ENCODE results near the gene DZIP1L.
"Not testable (repeated sequence)": the region's sequence is repeated elsewhere in the genome, so short reads cannot be mapped to it uniquely, and the experiment has no call there.

Gene DZIP1L

DNA sequence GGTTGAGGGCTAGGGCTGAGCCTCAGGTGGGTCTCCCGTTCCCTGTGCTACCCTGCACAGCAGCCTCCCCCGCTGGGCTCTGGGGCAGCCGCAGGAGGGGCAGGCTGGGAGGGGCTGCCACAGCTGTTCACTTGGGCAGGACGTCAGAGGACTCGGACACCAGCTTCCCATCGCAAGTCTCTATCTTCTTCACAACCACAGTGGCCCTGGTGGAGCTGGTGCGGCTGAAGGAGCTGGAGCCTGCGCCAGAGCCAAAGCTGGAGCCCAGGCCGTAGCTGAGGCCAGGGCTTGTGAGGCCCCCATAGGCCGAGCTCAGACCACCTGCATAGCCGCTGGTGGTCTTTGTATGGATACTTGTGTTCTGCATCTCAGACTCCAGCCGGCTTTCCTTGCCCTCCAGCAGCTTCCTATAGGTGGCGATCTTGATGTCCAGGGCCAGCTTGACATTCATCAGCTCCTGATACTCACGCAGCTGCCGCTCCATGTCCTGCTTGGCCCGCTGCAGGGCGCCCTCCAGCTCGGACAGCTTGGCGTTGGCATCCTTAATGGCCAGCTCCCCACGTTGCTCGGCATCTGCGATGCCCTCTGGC, 14.0 kb downstream of the DZIP1L start:
- TF ChIP-seq, protein P1, sequence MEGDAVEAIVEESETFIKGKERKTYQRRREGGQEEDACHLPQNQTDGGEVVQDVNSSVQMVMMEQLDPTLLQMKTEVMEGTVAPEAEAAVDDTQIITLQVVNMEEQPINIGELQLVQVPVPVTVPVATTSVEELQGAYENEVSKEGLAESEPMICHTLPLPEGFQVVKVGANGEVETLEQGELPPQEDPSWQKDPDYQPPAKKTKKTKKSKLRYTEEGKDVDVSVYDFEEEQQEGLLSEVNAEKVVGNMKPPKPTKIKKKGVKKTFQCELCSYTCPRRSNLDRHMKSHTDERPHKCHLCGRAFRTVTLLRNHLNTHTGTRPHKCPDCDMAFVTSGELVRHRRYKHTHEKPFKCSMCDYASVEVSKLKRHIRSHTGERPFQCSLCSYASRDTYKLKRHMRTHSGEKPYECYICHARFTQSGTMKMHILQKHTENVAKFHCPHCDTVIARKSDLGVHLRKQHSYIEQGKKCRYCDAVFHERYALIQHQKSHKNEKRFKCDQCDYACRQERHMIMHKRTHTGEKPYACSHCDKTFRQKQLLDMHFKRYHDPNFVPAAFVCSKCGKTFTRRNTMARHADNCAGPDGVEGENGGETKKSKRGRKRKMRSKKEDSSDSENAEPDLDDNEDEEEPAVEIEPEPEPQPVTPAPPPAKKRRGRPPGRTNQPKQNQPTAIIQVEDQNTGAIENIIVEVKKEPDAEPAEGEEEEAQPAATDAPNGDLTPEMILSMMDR (IDR thresholded peaks at IDR 0.05; ENCODE audit: low read depth, low read length) = peak; percentile 41
- DNase-seq; H3K27me3 ChIP-seq; H3K36me3 ChIP-seq; H3K9me3 ChIP-seq; H3K4me3 ChIP-seq (ENCODE audit: low read depth, low read length); H3K4me1 ChIP-seq: not testable (repeated sequence)

DNA sequence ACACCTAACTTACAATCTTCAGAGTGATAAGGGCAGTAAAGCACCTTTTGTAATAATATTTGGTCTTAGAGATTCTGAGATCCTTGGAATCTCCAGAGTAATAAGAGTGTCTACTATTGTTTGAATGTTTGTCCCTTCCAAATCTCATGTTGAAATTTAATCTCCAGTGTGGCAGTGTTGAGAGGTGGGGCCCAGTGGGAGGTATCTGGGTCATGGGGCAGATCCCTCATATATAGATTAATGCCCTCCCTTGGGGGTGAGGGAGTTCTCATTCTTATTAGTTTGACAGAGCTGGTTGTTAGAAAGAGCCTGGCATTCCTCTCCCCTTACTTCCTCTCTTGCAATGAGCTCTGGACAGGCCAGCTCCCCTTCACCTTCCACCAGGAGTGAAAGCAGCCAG, 16.0 kb downstream of the DZIP1L start:
- Histone ChIP-seq H3K4me1 (no peaks in the 10 kb centered on the region), H3K4me3 (ENCODE audit: low read depth, low read length) (no peak overlapping the region), H3K36me3 (no peaks in the 10 kb centered on the region), H3K27me3 (no peaks in the 10 kb centered on the region), H3K9me3 (no peaks in the 10 kb centered on the region)
- TF ChIP-seq, protein P1 (IDR thresholded peaks at IDR 0.05; ENCODE audit: low read depth, low read length) = no peak
- no peak for DNase-seq

DNA sequence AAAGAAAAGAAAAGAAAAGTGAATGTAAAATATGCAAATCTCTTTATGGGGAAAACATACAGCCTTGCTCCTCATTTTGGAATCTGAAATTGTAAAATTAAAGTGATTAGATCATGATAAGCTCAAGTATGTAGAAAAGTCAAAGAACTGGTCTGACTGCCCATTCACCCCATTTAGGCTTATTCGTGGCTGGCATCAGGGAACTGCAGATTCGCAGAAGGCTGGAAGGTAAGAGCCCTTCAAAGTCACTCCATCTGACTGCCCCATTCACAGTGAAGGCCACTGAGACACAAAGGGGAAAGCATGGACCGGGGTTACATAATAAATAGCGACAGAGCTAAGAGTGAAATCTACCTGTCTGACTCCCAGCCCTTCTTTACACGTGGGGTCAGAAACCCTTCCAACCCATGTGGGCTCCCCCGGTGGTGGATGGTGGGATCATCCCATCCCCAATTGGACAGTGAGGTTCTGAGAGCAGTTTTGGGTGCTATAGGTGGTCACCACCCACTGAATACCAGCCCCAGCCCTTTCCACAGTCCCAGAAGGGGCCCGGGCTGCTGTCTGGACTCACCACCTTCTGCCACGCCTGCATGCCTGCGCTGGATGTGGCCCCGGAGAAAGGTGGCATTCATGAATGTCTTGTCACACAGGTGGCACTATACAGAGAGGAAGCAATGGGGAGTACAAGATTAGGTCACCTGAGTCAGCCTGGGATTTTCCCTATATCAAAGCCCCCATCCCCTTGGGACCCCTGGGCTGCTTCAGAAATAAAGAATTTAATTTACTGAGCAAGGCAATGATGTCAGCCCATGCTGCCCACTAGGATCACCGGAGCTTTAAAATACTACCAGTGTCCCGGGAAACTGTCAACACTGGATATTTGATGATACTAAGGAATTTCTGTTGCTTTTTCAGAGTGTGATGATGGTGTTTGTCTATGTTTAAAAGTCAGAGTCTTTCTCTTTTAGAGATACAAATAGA, 17.9 kb downstream of the DZIP1L start:
- TF ChIP-seq, protein P1 (IDR thresholded peaks at IDR 0.05; ENCODE audit: low read depth, low read length) = peak; percentile 71
- H3K4me1 ChIP-seq = no peaks in the 10 kb centered on the region
- no peak overlapping the region for H3K4me3 ChIP-seq (ENCODE audit: low read depth, low read length)
- peak; percentile 32 for DNase-seq
- no peaks in the 10 kb centered on the region for H3K9me3 ChIP-seq
- H3K27me3 ChIP-seq = no peaks in the 10 kb centered on the region
- no peaks in the 10 kb centered on the region for H3K36me3 ChIP-seq

DNA sequence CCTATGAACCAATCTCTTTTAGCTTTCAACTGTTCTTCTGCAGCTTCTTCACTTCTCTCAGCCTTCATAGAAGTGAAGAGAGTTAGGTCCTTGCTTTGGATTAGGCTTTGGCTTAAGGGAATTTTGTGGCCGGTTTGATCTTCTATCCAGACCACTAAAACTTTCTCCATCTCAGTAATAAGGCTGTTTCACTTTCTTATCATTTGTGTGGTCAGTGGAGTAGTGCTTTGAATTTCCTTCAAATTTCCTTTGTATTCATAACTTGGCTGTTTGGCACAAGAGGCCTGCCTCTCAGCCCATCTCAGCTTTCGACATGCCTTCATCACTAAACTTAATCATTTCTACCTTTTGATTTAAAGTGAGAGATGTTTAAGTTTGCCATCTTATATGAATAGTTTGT, 21.7 kb downstream of the DZIP1L start:
- H3K27me3 ChIP-seq = no peaks in the 10 kb centered on the region
- H3K36me3 ChIP-seq = no peaks in the 10 kb centered on the region
- DNase-seq = no peak

DNA sequence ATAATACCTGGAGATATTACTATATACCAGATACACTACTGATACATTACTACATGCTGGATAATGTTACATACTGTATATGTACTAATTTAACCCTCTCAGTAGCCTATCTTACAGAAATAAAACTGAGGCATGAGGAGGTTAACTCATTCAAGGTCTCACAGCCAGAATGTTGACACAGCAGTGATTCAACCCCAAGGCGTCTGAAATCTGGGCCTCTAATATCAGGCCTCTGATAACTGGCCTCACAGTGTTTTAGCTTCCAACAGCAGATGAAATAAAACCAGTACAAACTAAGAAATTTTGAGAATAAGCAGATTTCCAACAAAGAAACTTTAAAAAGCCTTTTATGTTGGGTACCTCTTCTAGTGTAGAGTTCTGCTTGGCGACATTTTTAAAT, 23.4 kb downstream of the DZIP1L start:
- Histone ChIP-seq H3K4me1 (no peaks in the 10 kb centered on the region), H3K36me3 (no peaks in the 10 kb centered on the region), H3K27me3 (no peaks in the 10 kb centered on the region), H3K9me3 (no peaks in the 10 kb centered on the region), H3K4me3 (ENCODE audit: low read depth, low read length) (no peak overlapping the region)
- no peak for DNase-seq
- TF ChIP-seq, protein P1 (IDR thresholded peaks at IDR 0.05; ENCODE audit: low read depth, low read length) = no peak

More for the DNA sequence above, 21.7 kb downstream of the DZIP1L start:
- Histone ChIP-seq H3K9me3 (no peaks in the 10 kb centered on the region), H3K4me1 (no peaks in the 10 kb centered on the region), H3K4me3 (ENCODE audit: low read depth, low read length) (no peak overlapping the region)
- TF ChIP-seq, protein P1 (IDR thresholded peaks at IDR 0.05; ENCODE audit: low read depth, low read length) = no peak

DNA sequence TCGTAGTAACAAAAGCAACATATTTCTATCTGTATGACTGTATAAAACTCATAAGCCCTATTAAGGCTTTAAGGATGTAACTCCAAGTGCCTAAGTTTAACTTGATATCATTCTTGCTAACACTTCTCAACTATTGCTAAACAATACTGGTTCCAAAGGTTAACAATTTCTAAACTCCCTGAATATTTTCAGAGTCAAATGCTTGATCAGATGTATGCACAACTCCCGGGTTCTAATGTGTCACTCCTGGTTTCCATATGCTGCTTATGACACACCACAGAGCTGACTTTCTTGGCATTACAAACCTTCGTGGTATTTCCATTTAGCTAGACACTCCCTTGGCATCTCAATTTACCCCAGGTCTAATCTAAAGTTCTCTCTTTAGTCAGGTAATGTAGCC, 26.3 kb downstream of the DZIP1L start:
- H3K9me3 ChIP-seq = no peaks in the 10 kb centered on the region
- no peaks in the 10 kb centered on the region for H3K27me3 ChIP-seq
- no peaks in the 10 kb centered on the region for H3K36me3 ChIP-seq
- TF ChIP-seq, protein P1 (IDR thresholded peaks at IDR 0.05; ENCODE audit: low read depth, low read length) = no peak
- no peak for DNase-seq
- no peak overlapping the region for H3K4me3 ChIP-seq (ENCODE audit: low read depth, low read length)
- H3K4me1 ChIP-seq = no peaks in the 10 kb centered on the region

DNA sequence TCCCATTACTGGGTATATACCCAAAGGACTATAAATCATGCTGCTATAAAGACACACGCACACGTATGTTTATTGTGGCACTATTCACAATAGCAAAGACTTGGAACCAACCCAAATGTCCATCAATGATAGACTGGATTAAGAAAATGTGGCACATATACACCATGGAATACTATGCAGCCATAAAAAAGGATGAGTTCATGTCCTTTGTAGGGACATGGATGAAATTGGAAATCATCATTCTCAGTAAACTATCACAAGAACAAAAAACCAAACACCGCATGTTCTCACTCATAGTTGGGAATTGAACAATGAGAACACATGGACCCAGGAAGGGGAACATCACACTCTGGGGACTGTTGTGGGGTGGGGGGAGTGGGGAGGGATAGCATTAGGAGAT, 29.7 kb downstream of the DZIP1L start:
- H3K4me3 ChIP-seq (ENCODE audit: low read depth, low read length); DNase-seq; H3K4me1 ChIP-seq; H3K9me3 ChIP-seq; H3K36me3 ChIP-seq; H3K27me3 ChIP-seq: not testable (repeated sequence)
